ENCODE results near the gene SF3B6.
"Not testable (repeated sequence)": the region's sequence is repeated elsewhere in the genome, so short reads cannot be mapped to it uniquely, and the experiment has no call there.

The SF3B6 gene

DNA sequence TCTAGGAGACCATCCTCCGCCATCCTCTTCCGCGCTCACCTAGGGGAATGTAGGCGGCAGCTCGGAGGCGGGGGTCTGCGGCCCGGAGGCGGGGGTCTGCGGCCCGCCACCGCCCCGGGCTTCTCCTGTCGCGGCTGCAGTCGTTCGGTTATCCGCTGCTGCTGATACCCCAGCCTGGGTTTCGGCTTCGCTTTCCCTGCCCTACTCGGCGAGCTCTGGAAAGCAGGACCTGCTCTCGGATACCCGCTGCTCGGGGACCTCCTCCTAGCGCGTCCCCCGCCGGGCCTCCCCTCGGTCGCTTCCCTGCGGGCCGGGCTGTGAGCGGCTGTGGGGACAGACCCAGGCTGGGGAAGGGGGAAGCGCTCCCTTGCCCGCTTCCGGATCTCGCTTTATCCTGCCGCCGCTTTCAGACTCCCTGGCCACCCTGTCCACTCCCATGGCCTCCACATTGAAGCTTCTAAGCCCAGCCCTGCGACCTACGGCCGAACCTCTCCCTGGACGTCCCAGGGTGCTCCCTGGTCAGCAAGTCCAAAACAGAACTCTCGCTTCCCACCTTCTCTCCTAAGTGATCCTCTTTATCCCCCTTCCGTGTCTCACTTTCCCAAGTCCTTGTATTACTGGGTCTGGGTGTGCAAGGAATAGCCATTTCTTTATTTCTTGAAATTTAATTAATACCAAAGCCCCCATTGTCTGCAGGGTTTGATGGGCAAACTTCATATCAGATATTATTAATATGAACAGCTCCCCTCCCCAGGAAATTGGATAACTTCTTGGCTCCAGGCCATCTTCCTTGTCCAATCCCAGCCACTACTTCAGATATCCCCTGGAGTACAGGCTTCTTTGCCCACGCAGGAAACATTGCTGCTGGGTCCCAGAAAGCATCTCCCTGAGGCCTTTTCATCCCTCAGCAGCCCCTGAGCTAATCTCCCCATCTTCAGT is 25.8 kb downstream of the SF3B6 start:
- no peak for DNase-seq

DNA sequence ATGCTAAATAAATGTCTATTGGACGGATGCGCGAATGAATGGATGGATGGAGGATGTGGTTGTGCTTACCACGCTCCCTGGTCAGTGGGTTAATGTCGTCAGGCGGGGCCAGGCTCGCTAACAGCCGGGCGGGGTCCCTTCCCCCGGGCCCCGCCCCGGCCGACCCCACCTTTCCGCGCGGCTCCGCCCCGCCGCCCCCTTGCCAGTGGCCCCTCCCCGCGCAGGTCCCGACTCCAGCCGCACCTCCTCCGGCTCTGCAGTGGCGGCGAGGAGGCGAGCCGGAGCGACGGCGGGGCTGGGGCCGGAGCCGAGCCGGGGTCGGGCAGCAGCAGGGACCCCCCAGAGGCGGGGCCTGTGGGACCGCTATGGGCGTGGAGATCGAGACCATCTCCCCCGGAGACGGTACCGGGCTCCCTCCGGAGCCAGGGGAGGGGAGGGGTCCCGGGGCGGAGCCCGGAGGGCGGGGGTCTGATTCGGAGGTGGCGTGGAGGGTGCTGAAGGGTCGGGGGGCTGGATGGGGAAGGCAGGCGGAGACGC is 26.6 kb downstream of the SF3B6 start, which contains the start of gene FKBP1B:
FKBP1B (plus strand) TSS at position 257 of the 537 bp plus-strand sequence; CDS start at position 366, 109 bp downstream.
- DNase-seq = peak; percentile 65

DNA sequence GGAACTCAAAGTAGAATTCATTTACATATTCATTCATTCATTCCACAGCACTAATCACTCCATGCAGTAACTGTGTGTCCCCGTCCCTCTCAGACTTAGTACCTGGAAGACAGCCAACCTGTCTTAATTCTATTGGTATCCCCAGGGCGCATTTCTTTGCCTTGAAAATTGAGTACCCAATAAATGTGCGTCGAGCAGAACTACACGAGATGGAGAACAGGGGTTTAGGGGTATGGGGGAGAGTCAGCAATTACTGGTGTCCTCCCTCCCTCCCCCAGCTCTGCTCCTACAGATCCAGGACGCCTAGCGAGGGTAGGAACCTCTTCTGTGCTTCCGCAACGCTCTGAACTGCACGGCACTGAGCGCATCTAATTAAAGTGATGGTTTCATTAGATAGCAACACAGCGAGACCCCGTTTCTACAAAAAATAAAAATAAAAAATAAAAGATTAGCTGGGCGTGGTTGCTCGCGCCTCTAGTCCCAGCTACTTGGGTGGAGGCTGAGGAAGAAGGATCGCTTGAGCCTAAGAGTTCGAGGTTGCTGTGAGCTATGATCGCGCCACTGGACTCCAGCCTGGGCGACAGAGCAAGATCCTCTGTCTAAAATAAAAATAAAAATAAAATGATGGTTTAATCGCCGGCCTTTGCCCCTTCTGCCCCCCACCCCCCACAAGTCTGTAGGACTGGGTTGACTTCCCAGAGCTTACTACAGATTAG is 27.2 kb downstream of the SF3B6 start:
- DNase-seq = peak; percentile 64

DNA sequence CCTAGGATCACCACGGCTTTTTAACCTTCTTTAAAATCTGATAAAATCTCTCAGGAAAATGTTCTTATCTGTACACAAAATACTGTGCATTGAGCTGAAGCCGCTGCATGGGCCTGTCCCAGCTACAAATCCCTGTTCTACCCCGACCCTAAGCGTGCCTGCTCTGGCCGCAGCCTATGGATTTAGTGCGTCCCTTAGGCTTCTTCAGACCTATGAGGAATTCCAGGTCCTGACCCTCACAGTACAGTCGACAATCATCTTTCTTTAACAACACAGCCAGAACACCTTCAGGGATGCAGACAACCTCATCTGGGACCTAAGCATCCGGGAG is 28.5 kb downstream of the SF3B6 start:
- DNase-seq = peak; percentile 52

DNA sequence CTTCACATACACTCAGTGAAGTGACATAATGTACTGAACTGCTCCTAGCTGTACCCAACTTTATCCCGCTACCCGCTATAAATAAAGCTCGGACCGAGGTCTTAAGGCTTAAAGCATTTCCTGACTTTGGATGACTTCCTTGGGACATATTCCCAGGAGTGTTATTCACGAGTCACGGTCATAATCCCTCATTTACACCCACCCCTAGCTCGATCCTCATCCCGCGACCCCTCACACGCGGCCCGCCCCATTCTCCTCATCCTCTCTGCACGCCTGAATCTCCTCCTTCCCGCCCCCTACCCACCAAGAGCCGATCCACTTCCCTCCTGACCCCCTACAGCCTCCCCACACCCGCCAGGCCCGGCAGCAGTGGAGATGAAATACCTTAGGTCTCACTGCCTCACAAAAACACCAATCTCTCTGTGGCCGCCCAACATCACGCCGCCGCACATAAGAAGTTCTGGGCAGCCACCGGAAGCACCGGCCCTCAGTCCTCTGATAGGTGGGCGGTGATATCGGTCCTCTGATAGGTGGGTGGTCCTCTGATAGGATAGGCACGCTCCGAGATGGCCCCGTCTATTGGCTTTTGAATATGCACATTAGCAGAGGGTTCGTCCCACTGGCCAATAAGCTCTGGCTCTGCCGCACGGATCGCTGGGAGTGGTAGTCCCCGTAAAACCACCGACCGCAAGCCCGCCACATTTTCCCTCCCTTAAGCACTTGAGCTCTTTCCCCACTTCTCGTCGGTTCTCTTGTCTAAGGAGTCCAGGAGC is 29.0 kb downstream of the SF3B6 start, which contains the start of gene WDCP:
WDCP (minus strand) TSS at position 462 of the 773 bp plus-strand sequence. CDS start 7,897 bp downstream, outside the sequence.
- peak; percentile 100 for DNase-seq

DNA sequence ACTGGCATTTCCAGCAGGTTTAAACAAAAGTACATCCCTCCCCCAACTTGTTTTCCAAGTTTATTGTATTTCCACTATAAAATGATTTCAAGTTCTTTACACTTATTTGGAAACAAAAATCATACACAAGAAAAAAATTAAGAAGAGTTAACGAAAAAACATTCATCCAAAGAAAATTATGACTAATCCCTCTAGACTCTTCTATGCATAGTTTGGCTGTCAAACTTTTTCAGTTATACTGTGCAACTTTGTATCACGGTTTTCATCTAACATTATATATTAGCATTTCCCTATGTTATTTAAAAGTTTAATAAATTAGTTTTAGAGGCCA is 29.6 kb downstream of the SF3B6 start:
- DNase-seq = no peak

DNA sequence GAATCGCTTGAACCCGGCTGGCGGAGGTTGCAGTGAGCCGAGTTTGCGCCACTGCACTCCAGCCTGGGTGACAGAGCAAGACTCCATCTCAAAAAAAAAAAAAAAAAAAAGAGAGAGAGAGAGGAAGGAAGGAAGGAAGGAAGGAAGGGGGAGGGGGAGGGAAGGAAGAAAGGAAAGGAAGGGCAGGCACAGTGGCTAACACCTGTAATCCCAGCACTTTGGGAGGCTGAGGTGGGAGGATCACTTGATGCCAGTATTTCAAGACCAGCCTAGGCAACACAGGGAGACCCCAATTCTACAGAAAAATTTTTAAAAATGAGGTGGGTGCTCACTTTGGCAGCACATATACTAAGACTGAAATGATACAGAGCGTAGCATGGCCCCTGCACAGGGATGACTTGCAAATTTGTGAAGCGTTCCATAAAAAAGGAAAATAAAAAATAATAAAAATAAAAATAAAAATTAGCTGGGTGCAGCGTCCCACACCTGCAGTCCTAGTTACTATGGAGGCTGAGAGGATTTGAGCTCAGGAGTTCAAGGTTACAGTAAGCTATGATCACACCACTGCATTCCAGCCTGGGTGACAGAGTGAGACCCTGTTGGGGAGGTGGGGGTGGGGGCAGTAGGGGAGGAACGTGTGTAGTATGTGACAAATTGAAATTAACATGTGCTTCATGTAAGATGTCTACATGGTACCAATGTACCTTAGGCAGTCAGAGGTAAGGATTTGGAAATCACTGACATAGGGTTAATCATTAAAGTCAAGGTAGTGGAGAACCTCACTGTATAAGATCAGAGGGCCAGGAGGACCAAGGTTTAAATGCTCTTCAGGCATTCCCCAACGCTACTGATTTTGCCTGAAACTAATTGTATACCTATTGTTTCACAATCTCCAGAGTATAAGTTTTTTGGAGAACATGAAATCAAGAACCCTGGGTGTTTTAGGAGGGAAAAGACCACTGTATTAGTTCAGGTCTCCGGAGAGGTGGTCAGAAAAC is 30.3 kb downstream of the SF3B6 start:
- no peak for DNase-seq

DNA sequence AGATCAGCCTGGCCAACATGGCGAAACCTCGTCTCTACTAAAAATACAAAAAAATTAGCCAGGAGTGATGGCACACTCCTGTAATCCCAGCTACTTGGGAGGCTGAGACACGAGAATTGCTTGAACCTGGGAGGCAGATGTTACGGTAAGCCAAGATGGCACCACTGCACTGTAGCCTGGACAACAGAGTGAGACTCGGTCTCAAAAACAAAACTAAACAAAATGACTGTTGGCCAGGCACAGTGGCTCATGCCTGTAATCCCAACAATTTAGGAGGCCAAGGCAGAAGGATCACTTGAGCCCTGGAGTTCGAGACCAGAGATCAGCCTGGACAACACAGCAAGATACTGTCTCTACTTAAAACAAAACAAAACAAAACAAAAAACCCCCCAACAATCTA is 33.0 kb downstream of the SF3B6 start:
- not testable (repeated sequence) for DNase-seq

DNA sequence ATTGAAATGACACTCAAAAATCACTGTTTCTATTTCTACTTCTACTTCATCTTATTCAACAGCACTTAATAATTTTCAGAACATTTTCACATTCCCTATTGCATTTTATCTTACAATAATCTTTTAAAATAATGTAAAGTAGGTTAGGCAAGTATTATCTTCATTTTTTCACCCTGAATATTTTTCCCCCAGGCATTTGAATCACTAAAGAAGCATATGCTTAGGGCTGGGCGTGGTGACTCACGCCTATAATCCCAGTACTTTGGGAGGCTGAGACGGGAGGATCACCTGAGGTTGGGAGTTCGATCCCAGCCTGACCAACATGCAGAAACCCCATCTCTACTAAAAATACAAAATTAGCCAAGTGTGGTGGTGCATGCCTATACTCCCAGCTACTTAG is 35.6 kb downstream of the SF3B6 start:
- no peak for DNase-seq

DNA sequence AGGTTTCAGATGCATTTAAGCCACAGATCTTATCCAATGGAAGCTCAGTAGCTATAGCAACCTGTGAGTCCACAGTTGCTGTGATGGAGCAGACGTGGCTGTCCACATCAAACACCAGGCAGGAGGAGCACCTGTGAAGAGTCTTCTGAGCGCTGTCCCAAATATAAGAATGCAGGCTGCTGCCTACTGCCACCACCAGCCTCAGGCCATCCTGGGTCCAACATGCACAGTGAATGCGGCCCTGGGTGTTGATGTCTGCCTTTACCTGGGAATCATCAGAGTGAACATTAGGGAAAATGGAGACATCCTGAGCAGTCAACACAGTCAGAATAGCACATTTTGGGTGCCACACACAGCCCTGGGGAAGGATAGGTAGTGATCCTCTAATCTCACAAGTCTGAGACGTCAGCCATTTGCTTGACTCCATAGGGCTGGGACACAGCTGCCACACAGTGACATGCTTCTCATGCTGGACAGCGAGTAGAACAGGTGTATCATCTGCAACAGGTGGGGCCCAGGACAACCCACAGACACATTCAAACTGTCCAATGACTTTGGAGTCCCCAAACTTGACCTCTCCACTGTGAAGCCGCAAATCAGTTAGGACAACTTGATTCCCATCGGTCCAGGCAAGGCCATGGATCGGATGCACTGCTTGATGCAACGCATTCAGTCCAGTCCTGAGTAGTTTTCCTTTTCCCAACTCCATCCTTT is 37.2 kb downstream of the SF3B6 start:
- no peak for DNase-seq

DNA sequence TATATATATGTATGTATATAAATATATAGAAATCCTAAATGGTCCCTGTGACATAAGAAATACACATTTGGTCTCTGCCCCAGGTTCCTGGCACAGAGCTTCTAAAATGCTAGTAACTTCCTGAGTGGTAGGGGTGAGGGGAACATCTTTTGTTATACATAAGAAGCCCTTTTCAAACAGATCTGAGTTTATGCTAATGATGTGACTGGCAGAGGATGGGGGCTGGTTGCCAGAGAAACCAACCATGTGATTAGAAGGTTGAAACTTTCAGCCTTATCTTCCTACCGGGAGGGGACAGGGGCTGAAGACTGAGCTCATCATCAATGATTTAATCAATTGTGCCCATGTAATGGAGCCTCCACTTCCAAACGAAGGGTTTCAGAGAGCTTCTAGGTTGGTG is 49.9 kb downstream of the SF3B6 start:
- DNase-seq = no peak

DNA sequence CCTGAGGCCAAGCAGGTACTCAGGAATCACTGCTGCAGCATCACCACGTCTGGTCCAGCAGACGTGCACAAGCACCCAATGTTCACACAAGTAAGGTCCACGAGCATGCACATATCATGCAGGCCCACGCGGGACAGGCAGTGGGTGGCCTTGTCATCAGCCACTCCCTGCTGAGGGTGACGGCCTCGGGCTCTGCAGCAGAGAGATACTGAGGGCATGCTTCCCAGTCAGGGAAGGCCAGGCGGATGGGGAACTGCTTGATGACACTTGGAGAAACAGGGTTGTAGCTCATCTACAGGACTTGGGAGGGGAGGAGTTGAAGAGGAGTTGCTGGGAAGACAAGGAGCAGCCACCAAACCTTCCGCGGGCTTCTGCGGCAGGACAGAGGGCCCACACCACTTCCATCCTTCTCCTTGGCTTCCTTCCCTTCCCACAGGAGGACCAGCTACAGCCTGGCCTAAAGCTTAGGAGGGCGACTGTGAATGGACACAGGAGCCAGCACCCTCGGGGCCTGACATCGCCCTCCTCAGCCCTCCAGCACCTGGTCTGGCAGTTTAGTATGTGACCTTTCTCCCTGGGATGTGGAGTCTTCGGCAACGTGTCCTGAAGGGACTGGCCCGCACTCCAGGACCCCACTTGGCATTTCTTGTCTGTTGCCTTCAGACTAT is 51.0 kb downstream of the SF3B6 start:
- DNase-seq = no peak

DNA sequence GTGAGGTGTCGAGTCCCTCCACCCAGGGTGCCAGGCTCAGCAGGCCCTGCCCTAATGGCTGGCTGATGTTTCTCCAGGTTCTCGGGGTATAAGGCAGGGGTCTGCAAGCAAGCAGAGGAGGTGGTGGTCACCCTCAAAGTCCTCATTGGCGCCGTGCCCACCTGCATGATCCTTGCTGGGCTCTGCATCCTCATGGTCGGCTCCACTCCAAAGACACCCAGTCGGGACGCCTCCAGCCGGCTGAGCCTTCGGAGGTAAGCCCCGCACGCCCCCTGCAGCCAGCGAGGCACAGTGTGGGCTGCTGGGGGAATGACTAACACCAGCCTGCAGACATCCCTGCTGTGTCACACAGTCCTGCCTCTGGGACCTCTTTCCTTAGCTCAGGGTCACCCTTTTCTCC is 52.1 kb downstream of the SF3B6 start:
- no peak for DNase-seq

DNA sequence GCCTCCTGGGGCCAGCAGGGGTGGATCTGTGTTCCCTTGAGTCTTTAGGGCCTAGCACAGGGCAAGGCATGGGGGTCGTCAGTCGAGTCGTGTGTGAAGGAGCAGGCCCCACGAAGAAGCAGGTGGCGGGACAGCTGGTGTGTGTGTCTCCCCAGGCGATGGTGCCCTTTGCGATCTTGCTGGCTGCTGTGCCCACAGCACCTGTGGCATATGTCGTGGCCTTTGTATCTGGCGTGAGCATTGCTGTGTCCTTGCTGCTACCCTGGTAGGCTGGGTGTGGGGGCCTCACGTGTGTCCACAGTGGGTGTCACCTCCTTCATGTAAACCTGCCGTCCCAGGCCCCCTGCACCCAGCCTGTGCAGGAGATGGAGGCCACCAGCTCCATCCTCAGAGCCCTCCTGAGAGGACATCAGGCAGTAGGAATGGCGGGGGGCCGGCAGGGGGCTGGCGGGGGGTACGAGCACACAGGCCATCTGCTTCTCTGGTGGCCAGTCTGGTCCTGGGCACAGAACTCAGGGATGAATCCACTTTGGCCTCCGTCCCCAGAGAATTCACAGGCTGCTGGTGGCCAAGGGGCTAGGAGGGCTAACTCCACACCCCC is 53.1 kb downstream of the SF3B6 start:
- DNase-seq = peak; percentile 30

DNA sequence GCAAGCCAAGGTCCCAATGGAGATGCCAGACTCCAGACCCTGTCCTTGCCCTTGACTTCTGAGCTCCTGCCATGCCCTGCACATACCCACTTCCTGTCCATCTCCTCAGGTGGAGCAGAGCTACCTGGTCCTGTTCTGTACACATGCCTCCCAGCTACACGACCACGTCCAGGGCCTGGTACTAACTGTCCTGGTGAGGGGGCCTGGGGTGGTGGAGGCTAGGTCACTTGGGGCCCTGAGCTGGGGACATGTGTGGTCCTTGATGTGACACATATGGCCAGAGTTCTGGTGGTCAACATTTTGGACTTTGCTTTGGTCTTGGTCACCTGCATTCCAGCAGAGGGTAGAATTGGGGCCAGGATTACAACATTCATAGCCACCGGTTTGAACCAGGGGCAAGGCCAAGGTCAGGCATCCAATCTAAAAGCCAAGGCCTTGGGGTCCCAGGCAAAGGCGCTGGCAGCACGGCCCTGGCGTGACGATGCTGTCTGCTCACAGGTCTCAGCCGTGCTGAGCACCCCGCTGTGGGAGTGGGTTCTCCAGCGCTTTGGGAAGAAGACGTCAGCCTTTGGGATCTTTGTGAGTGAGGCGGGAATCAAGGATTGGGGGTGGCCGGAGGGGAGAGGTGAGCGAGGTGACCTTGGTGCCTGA is 53.7 kb downstream of the SF3B6 start:
- no peak for DNase-seq

DNA sequence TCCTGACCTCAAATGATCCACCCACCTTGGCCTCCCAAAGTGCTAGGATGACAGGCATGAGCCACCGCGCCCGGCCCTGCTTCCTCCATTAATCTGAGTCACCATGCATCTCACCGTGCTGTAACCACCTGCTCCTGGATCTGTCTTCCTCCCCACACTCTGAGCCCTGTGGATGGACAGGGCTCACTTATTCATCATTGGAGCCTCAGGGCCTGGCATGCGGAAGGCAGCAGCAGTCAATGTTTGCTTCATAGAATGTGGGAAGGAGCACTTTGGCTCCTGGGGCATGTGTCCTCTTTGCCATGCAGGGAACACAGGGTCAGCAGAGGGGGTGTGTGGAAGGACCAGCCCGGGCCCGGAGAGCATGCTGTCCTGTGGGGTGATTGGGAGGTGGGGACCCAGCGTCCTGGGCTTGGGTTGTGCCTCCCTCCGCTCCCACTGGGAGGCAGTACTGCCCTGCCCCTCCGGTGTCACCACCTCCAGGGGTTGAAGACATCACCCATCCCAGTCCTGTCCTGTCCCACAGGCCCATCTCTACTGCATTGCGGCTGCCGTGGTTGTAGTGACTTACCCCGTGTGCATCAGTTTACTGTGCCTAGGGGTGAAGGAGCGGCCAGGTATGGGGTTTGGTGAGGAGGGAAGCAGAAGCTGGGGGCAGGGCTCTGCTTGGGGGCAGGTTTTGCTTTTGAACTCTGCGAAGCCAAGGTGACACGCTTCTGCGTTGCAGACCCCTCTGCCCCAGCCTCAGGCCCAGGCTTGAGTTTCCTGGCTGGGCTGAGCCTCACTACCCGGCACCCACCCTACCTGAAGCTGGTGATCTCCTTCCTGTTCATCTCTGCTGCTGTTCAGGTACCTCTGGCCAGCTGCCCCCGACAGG is 54.8 kb downstream of the SF3B6 start:
- no peak for DNase-seq

DNA sequence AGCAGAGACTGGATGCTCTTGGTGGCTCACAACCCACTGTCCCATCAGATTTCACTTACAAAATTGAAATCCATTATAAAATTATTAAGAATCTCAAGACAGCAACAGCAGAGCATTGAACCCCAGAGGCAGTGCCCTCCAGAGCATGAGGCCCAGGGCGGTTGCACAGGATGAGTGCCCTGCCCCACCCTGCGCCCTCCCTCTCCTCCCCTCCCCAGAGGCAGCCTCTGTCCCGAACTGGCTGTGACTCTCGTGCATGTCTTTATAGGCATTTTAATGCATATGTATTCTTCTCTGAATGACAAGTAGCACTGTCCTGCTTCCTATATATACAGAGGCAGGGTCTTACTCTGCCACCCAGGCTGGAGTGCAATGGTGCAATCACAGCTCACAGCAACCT is 55.9 kb downstream of the SF3B6 start:
- no peak for DNase-seq

DNA sequence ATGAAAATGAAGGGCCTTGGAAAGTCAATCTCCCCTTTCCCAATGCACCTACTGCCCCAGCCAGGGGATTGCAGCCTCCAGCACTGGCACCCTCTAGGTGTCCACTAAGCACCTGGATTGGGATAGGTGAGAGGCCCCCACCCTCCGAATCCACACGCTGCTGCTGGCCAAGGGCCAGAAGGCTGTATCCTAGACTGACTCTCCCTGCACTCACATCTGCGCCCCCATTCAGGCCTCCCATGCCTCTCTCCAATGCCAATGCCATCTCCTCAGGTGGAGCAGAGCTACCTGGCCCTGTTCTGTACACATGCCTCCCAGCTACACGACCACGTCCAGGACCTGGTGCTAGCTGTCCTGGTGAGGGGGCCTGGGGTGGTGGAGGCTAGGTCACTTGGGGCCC is 56.4 kb downstream of the SF3B6 start:
- DNase-seq = no peak

DNA sequence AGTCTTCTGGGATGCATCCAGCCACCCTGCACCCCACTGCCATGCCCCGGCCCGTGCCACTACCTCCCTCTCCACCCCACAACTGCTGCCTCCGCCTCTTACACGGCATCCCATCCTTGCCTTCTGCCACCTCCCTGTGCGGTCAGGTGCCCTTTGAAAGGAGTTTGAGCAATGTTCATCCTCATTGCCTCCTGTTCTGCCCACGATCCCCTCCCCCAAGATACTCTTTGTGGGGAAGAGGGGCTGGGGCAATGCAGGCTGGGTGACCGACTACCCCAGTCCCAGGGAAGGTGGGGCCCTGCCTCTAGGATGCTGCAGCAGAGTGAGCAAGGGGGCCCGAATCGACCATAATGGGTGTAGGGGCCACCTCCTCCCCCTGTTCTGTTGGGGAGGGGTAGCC is 57.9 kb downstream of the SF3B6 start:
- no peak for DNase-seq
